HCT116 (cell line): ENCODE data around the gene TRPM8.

Experiments used
- CEBPB ChIP-seq: IDR thresholded peaks from 2 replicates; pipeline ENCODE4 v1.6.1; 2012; ENCODE audit warnings: low read depth
- CTCF ChIP-seq, 3 experiments: fragments of 200-600 bp in 1 of 3; sonication (generic) in 1 of 3; IDR thresholded peaks in 2 of 3; conservative IDR thresholded peaks in 1 of 3; 2 replicates each; pipeline ENCODE4 v1.5.1; 2012 to 2017; ENCODE audit warnings: low read depth in 2 of 3, low read length in 2 of 3, antibody characterized with exemption in 1 of 3, borderline replicate concordance in 1 of 3, control low read depth in 1 of 3, mild to moderate bottlenecking in 1 of 3, mixed read lengths in 1 of 3, mixed run types in 1 of 3, moderate library complexity in 1 of 3; ENCODE audit not compliant: insufficient read depth in 1 of 3
- ELF1 ChIP-seq: IDR thresholded peaks from 2 replicates; pipeline ENCODE4 v1.6.1; 2012; ENCODE audit warnings: low read depth, borderline replicate concordance
- EZH2 ChIP-seq: fragments of 200-600 bp; sonication (generic); IDR thresholded peaks from 2 replicates; pipeline ENCODE4 v1.6.1; 2017; ENCODE audit warnings: antibody characterized with exemption, mixed run types
- EZH2phosphoT487 ChIP-seq: fragments of 200-600 bp; IDR thresholded peaks from 2 replicates; pipeline ENCODE4 v1.6.1; 2018; ENCODE audit warnings: antibody characterized with exemption, borderline replicate concordance
- FOSL1 ChIP-seq: IDR thresholded peaks from 2 replicates; pipeline ENCODE4 v1.6.1; 2012; ENCODE audit warnings: low read depth
- MAX ChIP-seq: IDR thresholded peaks from 2 replicates; pipeline ENCODE4 v1.6.1; 2012
- POLR2A ChIP-seq: IDR thresholded peaks from 2 replicates; pipeline ENCODE4 v1.7.0; 2011; ENCODE audit warnings: borderline replicate concordance; ENCODE audit not compliant: insufficient read depth, insufficient read length; ENCODE audit errors: extremely low read depth
- POLR2AphosphoS5 ChIP-seq: IDR thresholded peaks from 2 replicates; pipeline ENCODE4 v1.6.1; 2011; ENCODE audit warnings: mild to moderate bottlenecking, low read depth, low read length, moderate library complexity
- YY1 ChIP-seq: IDR thresholded peaks from 2 replicates; pipeline ENCODE4 v1.6.1; 2011; ENCODE audit warnings: low read length, low read depth, moderate library complexity, mild to moderate bottlenecking; ENCODE audit not compliant: insufficient replicate concordance; ENCODE audit errors: extremely low read depth
- ZNF274 ChIP-seq: fragments of 200-500 bp; sonication (Bioruptor generic); IDR thresholded peaks from 2 replicates; pipeline ENCODE4 v1.6.1; 2014; ENCODE audit warnings: mild to moderate bottlenecking, low read depth, low read length, inconsistent platforms
- TF ChIP-seq, protein P1 (sequence below): IDR thresholded peaks from 2 replicates; pipeline ENCODE4 v1.6.1; 2011; ENCODE audit warnings: mild to moderate bottlenecking, low read length, moderate library complexity; ENCODE audit not compliant: insufficient replicate concordance; ENCODE audit errors: extremely low read depth

DNA sequence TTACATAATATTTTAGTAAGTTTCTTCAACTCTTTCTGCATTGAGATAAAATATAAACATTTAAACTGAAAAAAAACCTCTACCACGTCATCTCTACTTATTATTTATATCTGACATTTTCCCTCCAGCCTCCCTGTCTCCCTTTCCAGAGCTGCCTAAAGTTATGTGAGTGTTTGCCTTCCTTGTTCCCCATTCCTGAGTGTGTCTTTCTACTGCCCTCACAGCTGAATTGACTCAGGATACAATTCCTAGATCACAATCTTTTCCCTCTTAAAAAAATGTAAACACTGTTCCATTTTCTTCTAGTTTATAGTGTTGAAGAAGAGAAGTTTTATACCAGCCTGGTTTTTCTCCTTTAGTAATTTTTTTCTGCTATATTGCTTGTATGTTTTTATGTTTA, 5.3 kb downstream of the TRPM8 start:
- TF ChIP-seq CTCF (IDR thresholded peaks at IDR 0.05 in 2 of 3, conservative IDR thresholded peaks at IDR 0.05 in 1 of 3; ENCODE audit: borderline replicate concordance in 1 of 3, insufficient read depth in 1 of 3, low read depth in 2 of 3, low read length in 2 of 3) (no peak), POLR2A (no peak), POLR2AphosphoS5 (no peak), EZH2 (no peak), MAX (no peak), FOSL1 (no peak), ELF1 (no peak), CEBPB (no peak), ZNF274 (no peak), YY1 (no peak), EZH2phosphoT487 (no peak)
- TF ChIP-seq, protein P1, sequence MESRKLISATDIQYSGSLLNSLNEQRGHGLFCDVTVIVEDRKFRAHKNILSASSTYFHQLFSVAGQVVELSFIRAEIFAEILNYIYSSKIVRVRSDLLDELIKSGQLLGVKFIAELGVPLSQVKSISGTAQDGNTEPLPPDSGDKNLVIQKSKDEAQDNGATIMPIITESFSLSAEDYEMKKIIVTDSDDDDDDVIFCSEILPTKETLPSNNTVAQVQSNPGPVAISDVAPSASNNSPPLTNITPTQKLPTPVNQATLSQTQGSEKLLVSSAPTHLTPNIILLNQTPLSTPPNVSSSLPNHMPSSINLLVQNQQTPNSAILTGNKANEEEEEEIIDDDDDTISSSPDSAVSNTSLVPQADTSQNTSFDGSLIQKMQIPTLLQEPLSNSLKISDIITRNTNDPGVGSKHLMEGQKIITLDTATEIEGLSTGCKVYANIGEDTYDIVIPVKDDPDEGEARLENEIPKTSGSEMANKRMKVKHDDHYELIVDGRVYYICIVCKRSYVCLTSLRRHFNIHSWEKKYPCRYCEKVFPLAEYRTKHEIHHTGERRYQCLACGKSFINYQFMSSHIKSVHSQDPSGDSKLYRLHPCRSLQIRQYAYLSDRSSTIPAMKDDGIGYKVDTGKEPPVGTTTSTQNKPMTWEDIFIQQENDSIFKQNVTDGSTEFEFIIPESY = no peak
